Ovary (tissue), 3 donors: Measurements from ENCODE around the gene OR2G3.

ENCODE experiments used
- CTCF ChIP-seq, 3 donors: fragments of 450-650 bp in 2 of 3; fragments of 200-600 bp in 1 of 3; IDR thresholded peaks; one replicate each; pipeline versions ENCODE4 v1.5.1 to v1.8.0; 2016 to 2022; ENCODE audit warnings: antibody characterized with exemption in 3 of 3, mild to moderate bottlenecking in 1 of 3
- EP300 ChIP-seq: sonication (generic); formaldehyde crosslinking; IDR thresholded peaks from one replicate; pipeline ENCODE4 v1.6.1; 2017; ENCODE audit warnings: antibody characterized with exemption
- donor health status: DM: no; HTN: no; CAD: no.

- TF ChIP-seq EP300 (no peak), CTCF (IDR thresholded peaks at IDR 0.05) (no peak)
These were observed 9.2 kb downstream of the OR2G3 start for GRCh38 chr1:247614625-247615024.
